ENCODE data around the gene MTRFR.

MTRFR gene

DNA sequence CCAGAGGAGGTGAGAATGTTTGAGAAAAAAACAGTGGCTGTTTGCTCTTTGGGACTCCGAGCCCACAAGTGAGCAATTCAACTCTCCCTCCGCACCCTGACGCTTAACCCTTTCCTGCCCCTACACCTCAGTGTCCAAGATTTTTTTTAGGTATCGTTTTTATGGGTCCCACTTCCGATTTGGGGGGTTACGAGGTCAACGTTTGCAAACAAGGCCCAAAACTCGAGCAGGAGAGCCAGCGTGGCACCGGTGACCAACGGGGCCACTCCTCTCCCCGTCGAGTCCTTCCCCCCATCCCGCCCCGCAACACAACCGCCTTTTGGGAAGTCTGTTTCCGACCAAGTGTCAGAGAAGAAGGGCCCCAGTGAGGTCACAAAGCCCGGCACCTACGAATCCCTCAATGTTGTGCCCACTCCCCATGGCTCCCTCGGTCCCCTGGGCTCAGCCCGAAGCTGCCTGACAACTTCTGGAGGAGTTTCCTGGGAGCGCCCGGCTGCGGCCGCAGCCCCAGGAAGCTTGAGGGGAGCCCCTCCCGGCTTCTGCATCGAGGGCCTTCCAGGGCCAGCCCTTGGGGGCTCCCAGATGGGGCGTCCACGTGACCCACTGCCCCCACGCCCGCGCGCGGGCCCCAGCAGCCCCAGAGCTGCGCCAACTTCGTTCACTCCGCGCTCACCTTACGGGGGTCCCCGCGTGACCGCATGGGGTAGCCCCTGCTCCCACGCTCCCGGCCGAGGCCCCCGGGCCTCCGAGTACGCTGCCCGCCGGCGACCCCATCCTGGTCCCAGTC, 37.2 kb downstream of the MTRFR start:
- DNase-seq (ENCODE audit: low spot score) = no peak

DNA sequence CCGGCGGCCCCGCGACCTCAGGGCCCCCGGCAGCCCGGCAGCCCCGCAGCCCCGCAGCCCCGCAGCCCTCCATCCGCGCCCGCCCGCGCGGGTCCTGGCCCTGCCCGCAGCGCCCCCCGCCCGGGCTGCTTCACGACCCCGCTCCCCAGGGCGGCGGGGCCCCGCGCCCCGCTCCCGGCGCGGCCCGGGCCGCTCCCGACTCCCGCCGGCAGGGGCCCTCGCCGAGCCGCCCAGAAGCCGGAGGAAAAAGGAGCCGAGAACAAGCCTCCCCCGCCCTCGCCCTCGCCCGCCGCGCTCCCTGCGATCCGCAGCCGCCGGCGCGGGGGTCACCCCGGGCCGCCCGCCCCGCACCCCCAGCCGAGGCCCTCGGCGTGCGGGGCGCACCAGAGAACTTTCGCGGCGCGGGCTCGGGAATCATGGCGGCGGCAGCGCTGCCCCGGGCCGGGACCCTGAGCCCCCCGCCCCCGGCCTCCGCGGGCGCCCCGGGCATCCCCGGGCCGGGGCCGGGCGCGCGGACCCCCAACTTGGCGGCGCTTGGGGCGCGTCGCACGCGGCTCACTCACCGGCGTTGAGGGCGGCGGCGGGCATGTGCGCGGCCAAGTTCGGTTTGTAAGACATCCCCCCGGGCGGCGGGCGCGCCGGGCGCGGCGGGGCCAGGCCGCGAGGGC, 37.9 kb downstream of the MTRFR start:
- no peak for DNase-seq (ENCODE audit: low spot score)

DNA sequence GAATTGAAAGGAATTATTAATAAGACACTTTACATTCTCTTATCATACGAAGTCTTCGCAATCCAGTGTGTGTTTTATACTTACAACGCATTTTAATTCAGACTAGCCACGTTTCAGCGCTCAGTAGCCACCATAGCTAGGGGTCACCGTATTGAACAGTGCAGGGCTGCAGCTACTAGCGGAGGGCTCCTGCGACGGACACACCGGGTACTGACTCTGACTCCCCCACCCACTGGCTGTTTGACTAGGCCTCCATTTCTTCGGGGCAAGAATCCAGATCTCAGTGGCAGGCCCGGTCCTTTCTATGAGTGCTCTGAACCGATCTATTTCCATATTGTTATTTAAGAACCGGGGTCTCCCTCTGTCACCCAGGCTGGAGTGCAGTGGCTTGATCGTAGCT, 39.9 kb downstream of the MTRFR start:
- no peak for DNase-seq (ENCODE audit: low spot score)

DNA sequence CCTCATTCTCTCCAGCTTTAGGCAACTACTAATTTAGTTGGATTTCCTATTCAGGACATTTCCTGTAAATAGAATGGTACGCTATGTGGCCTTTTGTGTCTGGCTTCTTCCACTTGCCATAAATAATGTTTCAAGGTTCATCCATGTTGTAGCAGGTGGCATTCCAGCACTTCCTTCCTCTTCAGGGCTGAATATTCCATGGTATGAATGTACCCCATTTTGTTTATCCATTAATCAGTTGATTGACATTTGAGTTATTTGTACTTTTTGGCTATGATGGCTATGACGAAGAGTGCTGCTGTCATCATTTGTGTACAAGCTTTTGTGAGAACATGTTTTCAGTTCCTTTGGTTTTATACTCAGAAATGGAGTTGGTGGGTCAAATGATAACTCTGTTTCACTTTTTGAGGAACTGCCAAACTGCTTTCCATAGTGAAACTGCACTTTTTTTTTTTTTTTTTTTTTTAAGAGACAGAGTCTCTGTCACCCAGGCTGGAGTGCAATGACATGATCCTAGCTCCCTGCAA, 44.9 kb downstream of the MTRFR start:
- no peak for DNase-seq (ENCODE audit: low spot score)

DNA sequence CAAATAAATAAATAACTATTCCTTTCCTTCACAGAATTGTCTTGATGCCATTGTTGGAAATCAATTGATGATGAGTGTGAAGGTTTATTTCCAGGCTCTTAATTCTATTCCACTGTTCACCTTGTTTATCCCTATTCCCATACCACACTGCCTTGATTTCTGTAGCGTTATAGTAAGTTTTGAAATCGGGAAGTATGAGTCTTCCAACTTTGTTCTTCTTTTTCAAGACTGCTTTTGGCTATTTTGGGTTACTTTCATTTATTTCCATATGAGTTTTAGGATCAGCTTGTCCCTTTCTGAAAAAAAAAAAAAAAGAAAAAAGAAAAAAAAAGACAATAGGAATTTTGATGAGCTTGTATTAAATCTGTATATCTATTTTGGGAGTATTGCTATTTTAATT, 47.7 kb downstream of the MTRFR start:
- DNase-seq (ENCODE audit: low spot score) = no peak

DNA sequence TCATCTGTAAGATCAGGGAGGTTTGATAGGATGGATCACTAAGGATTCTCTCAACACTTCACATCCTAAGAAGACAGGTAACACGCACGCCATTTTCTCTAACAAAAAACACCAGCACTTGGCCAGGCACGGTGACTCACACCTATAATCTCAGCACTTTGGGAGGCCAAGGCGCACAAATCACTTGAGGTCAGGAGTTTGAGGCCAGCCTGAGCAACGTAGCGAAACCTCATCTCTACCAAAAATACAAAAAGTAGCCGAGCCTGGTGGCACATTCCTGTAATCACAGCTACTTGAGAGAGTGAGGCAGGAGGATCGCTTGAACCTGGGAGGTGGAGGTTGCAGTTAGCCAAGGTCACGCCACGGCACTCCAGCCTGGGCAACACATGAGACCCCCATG, 48.9 kb downstream of the MTRFR start:
- DNase-seq (ENCODE audit: low spot score) = no peak

DNA sequence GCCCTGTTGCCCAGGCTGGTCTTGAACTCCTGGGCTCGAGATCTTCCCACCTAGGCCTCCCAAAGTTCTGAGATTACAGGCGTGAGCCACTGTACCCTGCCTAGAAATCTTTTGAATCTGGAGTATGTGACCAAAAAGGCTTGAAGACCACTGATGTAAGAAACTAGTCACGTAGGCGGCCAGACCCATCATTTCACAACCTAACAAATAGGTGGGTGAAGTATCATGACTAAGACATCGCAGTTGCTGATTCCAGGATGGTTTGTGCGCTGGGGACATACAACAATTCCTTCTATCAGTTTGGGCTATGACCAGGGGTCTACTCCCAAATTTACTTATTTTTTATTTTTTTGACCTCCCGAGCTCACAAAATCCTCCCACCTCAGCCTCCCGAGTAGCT, 50.2 kb downstream of the MTRFR start:
- no peak for DNase-seq (ENCODE audit: low spot score)

DNA sequence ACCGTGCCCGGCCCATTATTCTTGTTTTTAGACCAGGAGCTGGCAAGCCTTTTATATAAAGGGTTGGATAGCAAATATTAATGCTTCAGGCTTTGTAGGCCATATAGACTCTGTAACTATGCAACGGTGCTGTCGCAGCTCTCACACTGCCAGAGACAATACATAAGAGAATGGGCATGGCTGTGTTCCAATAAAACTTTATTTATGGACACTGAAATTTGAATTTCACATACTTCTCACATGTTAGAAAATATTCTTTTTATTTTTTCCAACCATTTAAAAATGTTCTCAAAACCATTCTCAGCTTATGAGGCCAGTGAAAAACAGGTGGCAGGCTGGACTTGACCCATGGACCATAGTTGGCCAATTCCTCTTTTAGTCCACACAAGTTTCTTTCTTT, 51.4 kb downstream of the MTRFR start:
- no peak for DNase-seq (ENCODE audit: low spot score)

DNA sequence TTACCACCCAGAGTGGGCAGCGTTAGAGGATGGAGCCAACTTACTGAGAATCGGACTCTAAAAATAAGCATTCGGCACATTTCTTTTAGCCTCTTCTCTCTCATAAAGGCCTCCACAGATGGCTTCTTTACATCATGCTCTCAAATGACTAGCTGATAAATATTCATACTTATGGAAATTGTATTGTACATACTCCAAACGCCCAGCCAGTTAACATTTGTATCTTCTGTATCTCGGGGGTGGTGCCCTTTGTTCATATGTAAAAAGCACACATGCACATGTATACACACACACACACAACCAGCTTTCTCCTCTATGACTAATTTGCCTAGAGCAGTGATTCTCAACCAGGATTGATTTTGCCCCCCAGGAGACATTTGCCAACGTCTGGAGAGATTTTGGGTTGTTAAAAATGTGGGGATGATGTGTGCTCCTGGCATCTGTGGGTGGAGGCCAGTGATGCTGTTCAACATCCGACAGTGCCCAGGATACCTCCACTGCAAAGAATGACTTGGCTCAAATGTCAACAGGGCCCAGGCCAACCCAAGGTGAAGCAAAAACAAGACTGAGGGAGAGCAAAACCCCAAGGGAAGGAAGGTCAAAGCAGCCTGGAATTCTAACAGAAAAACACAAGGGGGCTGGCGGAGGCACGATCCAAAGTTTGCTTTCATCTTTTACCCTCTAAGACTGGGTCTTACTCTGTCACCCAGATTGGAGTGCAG, 53.6 kb downstream of the MTRFR start:
- no peak for DNase-seq (ENCODE audit: low spot score)

DNA sequence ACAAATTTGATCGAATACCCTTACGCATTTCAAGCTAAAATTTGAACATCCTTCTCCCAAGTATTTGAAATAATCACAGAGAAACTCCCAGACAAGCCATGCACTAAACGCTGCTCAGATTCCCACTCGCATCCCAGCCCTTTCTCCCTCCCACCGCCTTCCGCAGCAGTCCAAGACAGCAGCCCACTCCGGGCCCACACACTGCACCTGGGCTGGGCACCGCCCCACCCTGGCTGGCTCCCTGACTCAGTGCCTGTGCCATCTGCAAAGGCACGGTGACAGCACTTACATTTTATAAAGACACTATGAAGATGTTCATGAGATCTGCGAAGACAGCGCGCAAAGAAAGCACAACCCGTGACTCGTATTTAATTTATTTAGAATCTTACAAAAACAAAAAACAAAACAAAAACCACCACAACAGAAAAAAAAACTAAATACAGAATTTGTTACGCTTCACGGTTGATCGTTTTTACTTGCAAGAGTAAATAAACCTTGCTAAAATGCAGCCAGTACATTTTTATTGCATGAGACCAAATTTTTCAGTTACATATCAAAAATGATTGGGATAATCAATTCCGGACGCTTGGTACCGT, 55.6 kb downstream of the MTRFR start:
- DNase-seq (ENCODE audit: low spot score) = no peak

DNA sequence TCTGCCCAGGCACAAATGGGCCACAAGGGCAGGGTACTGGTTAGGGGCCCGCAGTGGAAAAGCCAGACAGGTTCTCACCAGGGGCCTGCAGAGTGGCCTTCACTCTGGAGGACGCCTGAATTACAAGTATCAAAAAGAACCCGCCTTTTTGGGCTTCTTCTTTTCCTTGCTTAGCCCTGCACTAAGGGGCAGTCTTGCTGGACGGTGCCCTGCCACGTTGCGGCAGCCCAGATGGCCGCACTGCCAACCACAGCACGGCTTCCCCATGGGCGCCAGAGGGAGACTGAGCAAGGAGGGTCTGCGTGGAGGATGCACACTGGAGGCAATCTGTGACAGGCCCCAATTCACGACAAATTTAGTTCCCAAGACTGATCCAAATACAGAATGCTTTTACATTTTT, 56.7 kb downstream of the MTRFR start:
- DNase-seq (ENCODE audit: low spot score) = no peak

DNA sequence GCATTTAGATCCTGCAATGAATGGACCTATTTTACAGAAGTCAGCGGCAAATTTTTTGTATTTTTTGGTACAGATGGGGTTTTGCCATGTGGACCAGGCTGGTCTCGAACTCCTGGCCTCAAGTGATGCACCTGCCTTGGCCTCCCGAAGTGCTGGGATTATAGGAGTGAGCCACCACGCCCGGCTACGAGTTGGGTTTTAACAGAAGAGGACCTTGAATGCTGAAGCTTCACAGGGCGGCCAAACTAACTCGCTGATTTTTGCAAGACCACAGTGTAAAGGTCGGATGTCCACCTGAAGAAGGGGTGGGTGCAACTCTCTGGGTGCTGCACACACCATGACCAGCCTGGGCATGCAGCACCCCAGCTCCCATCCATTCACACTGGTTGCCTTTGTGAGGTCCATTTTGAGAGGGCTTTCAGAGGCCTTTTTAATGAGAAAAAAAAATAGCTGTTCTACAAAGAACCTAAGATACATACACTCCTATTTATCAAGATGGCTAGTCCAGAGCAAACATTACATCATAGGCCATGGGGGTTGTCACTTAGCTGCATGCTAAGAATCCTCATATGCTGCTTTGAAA, 60.0 kb downstream of the MTRFR start:
- no peak for DNase-seq (ENCODE audit: low spot score)

DNA sequence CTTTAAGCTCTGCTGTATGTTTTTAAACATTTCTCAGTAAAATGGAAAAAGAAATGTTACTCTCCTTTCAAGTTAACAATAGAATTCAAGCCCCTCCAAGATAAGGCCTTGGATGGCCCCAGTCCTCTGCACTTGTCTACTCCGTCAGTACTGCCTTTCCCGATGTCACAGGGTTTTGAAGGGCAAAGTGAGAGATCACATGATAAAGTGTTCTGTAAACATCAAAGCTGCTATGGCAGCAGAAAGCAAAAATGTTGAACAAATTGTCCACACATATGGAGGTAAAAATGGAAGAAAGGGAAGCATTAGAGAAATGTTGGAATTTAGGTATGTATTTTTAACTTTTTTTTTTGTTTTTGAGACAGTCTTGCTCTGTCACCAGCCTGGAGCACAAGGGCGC, 71.9 kb downstream of the MTRFR start:
- no peak for DNase-seq (ENCODE audit: low spot score)

DNA sequence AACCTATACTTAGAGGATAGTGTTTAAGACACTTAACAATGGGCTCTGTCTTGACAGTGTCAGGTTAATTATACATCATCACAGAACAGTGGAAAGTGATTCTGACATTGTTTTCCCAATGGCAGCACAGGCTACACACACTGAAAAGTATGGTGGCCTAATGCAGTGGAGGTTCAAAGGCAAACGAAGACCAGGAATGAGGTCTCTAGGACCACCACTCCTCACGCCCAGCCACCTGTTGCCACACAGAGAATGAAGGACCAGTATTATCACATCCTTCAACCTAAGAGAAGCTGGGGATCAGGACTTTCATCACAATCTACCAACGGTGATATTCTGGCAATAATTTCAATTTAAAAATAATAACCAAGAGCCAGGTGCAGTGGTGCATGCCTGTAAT, 73.0 kb downstream of the MTRFR start:
- DNase-seq (ENCODE audit: low spot score) = no peak
